H1 (cell line): ENCODE measurements around the gene SLC66A1. TPM values are rescaled to one million over a fixed set of nuclear protein-coding genes. Genes with fewer than 3 reads are reported as not detected.

ENCODE experiments used
- CTCF ChIA-PET: fragments of 300-600 bp; sonication (Branson Sonifier 250); formaldehyde crosslinking; loops from one replicate; lab custom pipeline; 2021; ENCODE audit not compliant: partially characterized antibody; lab: Charles Lee
- POLR2A ChIA-PET: fragments of 300-600 bp; sonication (Branson Sonifier 250); formaldehyde crosslinking; loops from one replicate; lab custom pipeline; 2021; ENCODE audit warnings: inconsistent platforms; ENCODE audit not compliant: partially characterized antibody; lab: Charles Lee
- DNase-seq, 2 experiments: peaks; one replicate each; pipeline versions ENCODE4 v3.0.0 to v3.0.0-alpha.2; 2010 to 2022; ENCODE audit warnings: low spot score in 2 of 2, low read depth in 1 of 2, mixed read lengths in 1 of 2
- FAIRE-seq: peaks from 2 replicates; lab custom pipeline; 2011; peaks lifted over from hg19 to GRCh38; lab: Jason Lieb, UNC
- H2AFZ ChIP-seq: 2 replicates; pipeline ENCODE4 v1.8.1; 2012; ENCODE audit warnings: low read length, inconsistent platforms
- H2AK5ac ChIP-seq: 2 replicates; pipeline ENCODE4 v1.6.1; 2013; ENCODE audit warnings: low read depth, low read length
- H2BK120ac ChIP-seq: replicated peaks from 2 replicates; pipeline ENCODE3; 2013; ENCODE audit warnings: low read depth, low read length, inconsistent platforms
- H2BK12ac ChIP-seq: 2 replicates; pipeline ENCODE4 v1.6.1; 2013; ENCODE audit warnings: low read depth, low read length
- H2BK15ac ChIP-seq: 2 replicates; pipeline ENCODE4 v1.6.1; 2013; ENCODE audit warnings: low read length
- H2BK20ac ChIP-seq: 2 replicates; pipeline ENCODE4 v1.6.1; 2013; ENCODE audit warnings: low read length
- H2BK5ac ChIP-seq: 2 replicates; pipeline ENCODE4 v1.6.1; 2013; ENCODE audit warnings: low read depth, low read length
- H3K14ac ChIP-seq: 2 replicates; pipeline ENCODE4 v1.6.1; 2013; ENCODE audit warnings: inconsistent platforms; ENCODE audit not compliant: insufficient read length
- H3K18ac ChIP-seq: 2 replicates; pipeline ENCODE4 v1.6.1; 2013; ENCODE audit warnings: low read length; ENCODE audit errors: extremely low read depth
- H3K23ac ChIP-seq: 2 replicates; pipeline ENCODE4 v1.6.1; 2013; ENCODE audit warnings: inconsistent platforms; ENCODE audit not compliant: insufficient read length
- H3K23me2 ChIP-seq: 2 replicates; pipeline ENCODE4 v1.6.1; 2013; ENCODE audit warnings: low read depth, low read length
- H3K27ac ChIP-seq: 2 replicates; pipeline ENCODE4 v1.6.1; 2011; ENCODE audit warnings: low read depth, low read length, inconsistent platforms
- H3K27me3 ChIP-seq, 4 experiments: replicated peaks in 1 of 4; 1 replicate in 1 of 4; 2 replicates in 3 of 4; pipeline versions ENCODE4 v1.6.1 to v1.8.1; 2011 to 2013; ENCODE audit warnings: low read length in 3 of 4, mild to moderate bottlenecking in 3 of 4, inconsistent platforms in 2 of 4, mixed read lengths in 2 of 4, moderate library complexity in 1 of 4; ENCODE audit not compliant: control insufficient read depth in 3 of 4, insufficient read depth in 3 of 4; ENCODE audit errors: extremely low read depth in 1 of 4
- H3K36me3 ChIP-seq, 4 experiments: 2 replicates each; pipeline versions ENCODE4 v1.6.1 to v1.8.1; 2011 to 2013; ENCODE audit warnings: mild to moderate bottlenecking in 4 of 4, low read length in 3 of 4, moderate library complexity in 2 of 4, control low read depth in 1 of 4, inconsistent platforms in 1 of 4; ENCODE audit not compliant: insufficient read depth in 4 of 4, control insufficient read depth in 2 of 4
- H3K4ac ChIP-seq: replicated peaks from 2 replicates; pipeline ENCODE3; 2013; ENCODE audit warnings: low read length, low read depth, mixed read lengths, inconsistent platforms; ENCODE audit not compliant: insufficient read length
- H3K4me1 ChIP-seq, 4 experiments: replicated peaks in 1 of 4; 1 replicate in 1 of 4; 2 replicates in 3 of 4; pipeline versions ENCODE4 v1.6.1 to v1.8.1; 2011 to 2013; ENCODE audit warnings: low read length in 3 of 4, inconsistent platforms in 2 of 4, mixed read lengths in 1 of 4; ENCODE audit not compliant: insufficient read depth in 4 of 4, control insufficient read depth in 3 of 4
- H3K4me2 ChIP-seq, 2 experiments: 2 replicates each; pipeline versions ENCODE4 v1.6.1 to v1.8.1; 2011 to 2013; ENCODE audit warnings: low read depth in 2 of 2, low read length in 2 of 2, control low read depth in 1 of 2, inconsistent platforms in 1 of 2, mild to moderate bottlenecking in 1 of 2; ENCODE audit not compliant: insufficient read depth in 1 of 2
- H3K4me3 ChIP-seq, 4 experiments: fragments of 200-600, 300-600 bp in 1 of 4; sonication (generic), shearing (Covaris generic), sonication (Bioruptor Twin) in 1 of 4; 2 replicates each; pipeline versions ENCODE4 v1.5.1 to v1.8.1; 2011 to 2016; ENCODE audit warnings: low read length in 4 of 4, low read depth in 3 of 4, control low read depth in 2 of 4, inconsistent platforms in 2 of 4, mild to moderate bottlenecking in 2 of 4, mixed read lengths in 1 of 4, moderate library complexity in 1 of 4; ENCODE audit not compliant: insufficient read depth in 2 of 4; ENCODE audit errors: extremely low read depth in 1 of 4
- H3K56ac ChIP-seq: replicated peaks from 2 replicates; pipeline ENCODE3; 2013; ENCODE audit warnings: low read depth, mild to moderate bottlenecking, mixed read lengths, low read length, inconsistent platforms; ENCODE audit not compliant: insufficient read length
- H3K79me1 ChIP-seq: 2 replicates; pipeline ENCODE4 v1.6.1; 2013; ENCODE audit warnings: low read depth, low read length, control low read depth
- H3K79me2 ChIP-seq, 2 experiments: 2 replicates each; pipeline versions ENCODE4 v1.6.1 to v1.8.1; 2012 to 2013; ENCODE audit warnings: low read length in 2 of 2, mild to moderate bottlenecking in 2 of 2, inconsistent platforms in 1 of 2; ENCODE audit not compliant: insufficient read depth in 2 of 2, control insufficient read depth in 1 of 2
- H3K9ac ChIP-seq, 4 experiments: replicated peaks in 1 of 4; 1 replicate in 1 of 4; 2 replicates in 3 of 4; pipeline versions ENCODE4 v1.6.1 to v1.8.1; 2011 to 2013; ENCODE audit warnings: low read depth in 3 of 4, low read length in 3 of 4, control low read depth in 2 of 4, mild to moderate bottlenecking in 2 of 4, moderate library complexity in 2 of 4, inconsistent platforms in 1 of 4; ENCODE audit errors: extremely low read depth in 1 of 4
- H3K9me3 ChIP-seq, 2 experiments: 2 replicates each; pipeline versions ENCODE4 v1.6.1 to v1.8.1; 2012 to 2013; ENCODE audit warnings: mild to moderate bottlenecking in 2 of 2, moderate library complexity in 2 of 2, control low read depth in 1 of 2, inconsistent platforms in 1 of 2, low read depth in 1 of 2, low read length in 1 of 2, mixed read lengths in 1 of 2; ENCODE audit not compliant: insufficient read depth in 2 of 2
- H4K20me1 ChIP-seq, 2 experiments: replicated peaks in 1 of 2; 2 replicates each; pipeline versions ENCODE3 to v1.8.1; 2011 to 2013; ENCODE audit warnings: inconsistent platforms in 2 of 2, low read length in 2 of 2, mild to moderate bottlenecking in 1 of 2; ENCODE audit not compliant: insufficient read depth in 2 of 2, control insufficient read depth in 1 of 2
- H4K5ac ChIP-seq: 2 replicates; pipeline ENCODE4 v1.6.1; 2013; ENCODE audit warnings: low read length, low read depth, mixed read lengths, inconsistent platforms; ENCODE audit not compliant: insufficient read length
- H4K8ac ChIP-seq: 2 replicates; pipeline ENCODE4 v1.8.0; 2013; ENCODE audit warnings: mild to moderate bottlenecking, moderate library complexity, low read length, inconsistent platforms; ENCODE audit not compliant: insufficient read depth; ENCODE audit errors: extremely low read depth
- H4K91ac ChIP-seq: replicated peaks from 2 replicates; pipeline ENCODE3; 2013; ENCODE audit warnings: low read length, mixed read lengths, inconsistent platforms; ENCODE audit not compliant: insufficient read length
- GABPA ChIP-seq: IDR thresholded peaks from 2 replicates; pipeline ENCODE4 v1.6.1; 2011; ENCODE audit warnings: mild to moderate bottlenecking, low read length, moderate library complexity, borderline replicate concordance; ENCODE audit not compliant: insufficient read depth
- MAX ChIP-seq: IDR thresholded peaks from 2 replicates; pipeline ENCODE4 v1.6.1; 2012; ENCODE audit warnings: inconsistent platforms
- RAD21 ChIP-seq, 2 experiments: IDR thresholded peaks in 1 of 2; conservative IDR thresholded peaks in 1 of 2; 2 replicates each; pipeline ENCODE4 v1.6.1; 2011; ENCODE audit warnings: low read depth in 2 of 2, low read length in 2 of 2, improper control_type of control experiment in 1 of 2, inconsistent platforms in 1 of 2, mild to moderate bottlenecking in 1 of 2, moderate library complexity in 1 of 2
- ZNF274 ChIP-seq: IDR thresholded peaks from 2 replicates; pipeline ENCODE4 v1.7.0; 2012; ENCODE audit warnings: low read length, borderline replicate concordance; ENCODE audit errors: extremely low read depth
- WGBS, 2 experiments: shearing (Covaris generic) in 1 of 2; methylation state at CpG; one replicate each; pipeline versions ENCODE4 v1.1.6 to v1.1.7; 2013 to 2015; ENCODE audit warnings: low lambda C conversion rate in 2 of 2, mixed read lengths in 2 of 2, inconsistent platforms in 1 of 2, low coverage in 1 of 2, missing lambda C conversion rate in 1 of 2; ENCODE audit not compliant: insufficient replicate concordance in 2 of 2, insufficient coverage in 1 of 2, insufficient read length in 1 of 2; ENCODE audit errors: extremely low coverage in 1 of 2, missing lambda C conversion rate in 1 of 2; 5-methylcytosine and 5-hydroxymethylcytosine counted together
- polyA plus RNA-seq, 7 experiments: library from polyadenylated mRNA; depleted of rRNA in 3 of 7; stranded (reverse) in 5 of 7; unstranded in 2 of 7; fragments of >200 nt in 5 of 7; fragments of 200-250 nt in 2 of 7; gene quantifications; 1 replicate in 5 of 7; 2 replicates in 1 of 7; 4 replicates in 1 of 7; pipeline versions ENCODE4 v1.2.1 to v1.2.3, GENCODE V29; 2011 to 2013; ENCODE audit warnings: missing spikeins in 2 of 7, mixed read lengths in 2 of 7
- total RNA-seq: library from RNA; stranded (reverse); fragmentation: NEBNext Ultra II Directional; extraction: Animal tissue kit (Norgen Biotek cat#: 25700); gene quantifications from 2 replicates; pipeline ENCODE4 v1.2.1, GENCODE V29; 2021
- TF ChIP-seq, protein P1 (sequence below), 3 experiments: IDR thresholded peaks; 1 replicate in 2 of 3; 2 replicates in 1 of 3; pipeline versions ENCODE4 v1.5.1 to v1.6.1; 2011; ENCODE audit warnings: low read length in 3 of 3, mild to moderate bottlenecking in 3 of 3, inconsistent platforms in 2 of 3, low read depth in 1 of 3, moderate library complexity in 1 of 3; ENCODE audit not compliant: insufficient read depth in 1 of 3; ENCODE audit errors: control extremely low read depth in 1 of 3
- TF ChIP-seq, protein P2 (sequence below): IDR thresholded peaks from 2 replicates; pipeline ENCODE4 v1.6.1; 2011; ENCODE audit warnings: low read length, improper control_type of control experiment

Gene SLC66A1
- total and polyA plus RNA-seq, 2 of the 8 experiments (the other 6 are each of a cell fraction or from before 2014, with no cell fraction given) = 16.8 to 27.9 TPM

DNA sequence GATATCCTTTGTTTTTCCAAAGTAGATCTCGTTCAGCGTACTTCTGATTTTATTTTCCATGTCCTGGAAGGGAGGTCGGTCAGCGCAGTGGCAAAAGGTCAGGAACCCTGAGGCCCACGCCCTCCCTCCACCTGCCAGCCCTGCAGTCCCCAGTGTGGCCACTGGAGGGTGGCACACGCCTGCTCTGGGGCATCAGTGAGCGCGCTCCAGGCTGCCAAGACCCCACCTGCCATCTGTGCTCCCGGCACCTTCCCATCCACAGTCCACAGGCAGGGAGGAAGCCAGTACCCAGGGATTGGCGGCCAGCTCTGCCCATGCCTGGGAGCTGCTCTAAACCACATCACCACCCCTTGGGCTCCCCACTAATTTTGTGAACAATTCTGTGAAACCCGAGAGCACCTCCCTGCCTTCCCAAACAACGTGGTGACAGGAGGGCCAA lies 32.3 kb downstream of the SLC66A1 start:
- ChIA-PET POLR2A (interaction anchor here (1.0 to 1.6 kb wide), 2 partner anchors 9 to 137 kb away, joined by 3 to 7 read pairs; no protein-coding TSS in a partner anchor), CTCF (interaction anchor here (0.6 to 8.0 kb wide), 34 partner anchors 10 to 1370 kb away, joined by 3 to 72 read pairs (median 4); partner anchors contain the start of gene NBL1)
- Histone ChIP-seq H3K4me3 (no peak overlapping the region), H4K8ac (no peak overlapping the region), H3K23me2 (no peaks in the 10 kb centered on the region), H2BK12ac (no peak overlapping the region), H3K27ac (no peak overlapping the region), H4K20me1 (peaks cover 6% of the 10 kb centered on the region in 2 experiments), H3K4me1 (peaks cover 0 to 11% (median 6%) of the 10 kb centered on the region in 4 experiments; a peak in 5 of 7 replicates), H3K4me2 (no peak overlapping the region), H2AK5ac (no peak overlapping the region), H4K5ac (no peak overlapping the region), H3K79me1 (no peaks in the 10 kb centered on the region; the same call in 1 of the 2 replicates), H3K56ac (no peak overlapping the region), H3K9ac (no peak overlapping the region), H3K79me2 (no peaks in the 10 kb centered on the region), H2BK5ac (peak overlapping the region; percentile 24; the same call in 1 of the 2 replicates), H4K91ac (no peak overlapping the region), H3K27me3 (no peaks in the 10 kb centered on the region), H3K9me3 (no peaks in the 10 kb centered on the region), H3K18ac (no peak overlapping the region), H3K23ac (no peak overlapping the region), H3K4ac (no peak overlapping the region), H2AFZ (no peak overlapping the region), H2BK20ac (no peak overlapping the region), H3K36me3 (peaks cover 3 to 18% (median 5%) of the 10 kb centered on the region in 4 experiments; a peak in 4 of 8 replicates), H2BK15ac (no peak overlapping the region), H2BK120ac (no peak overlapping the region), H3K14ac (no peak overlapping the region)
- DNase-seq (peak; percentile 31 to 90), FAIRE-seq (no peak)
- WGBS, 2 experiments = 84% methylated on average over 9 of the region's 12 CpGs; no CpG with 5 or more reads in 1 of the 2 experiments
- TF ChIP-seq, protein P1, sequence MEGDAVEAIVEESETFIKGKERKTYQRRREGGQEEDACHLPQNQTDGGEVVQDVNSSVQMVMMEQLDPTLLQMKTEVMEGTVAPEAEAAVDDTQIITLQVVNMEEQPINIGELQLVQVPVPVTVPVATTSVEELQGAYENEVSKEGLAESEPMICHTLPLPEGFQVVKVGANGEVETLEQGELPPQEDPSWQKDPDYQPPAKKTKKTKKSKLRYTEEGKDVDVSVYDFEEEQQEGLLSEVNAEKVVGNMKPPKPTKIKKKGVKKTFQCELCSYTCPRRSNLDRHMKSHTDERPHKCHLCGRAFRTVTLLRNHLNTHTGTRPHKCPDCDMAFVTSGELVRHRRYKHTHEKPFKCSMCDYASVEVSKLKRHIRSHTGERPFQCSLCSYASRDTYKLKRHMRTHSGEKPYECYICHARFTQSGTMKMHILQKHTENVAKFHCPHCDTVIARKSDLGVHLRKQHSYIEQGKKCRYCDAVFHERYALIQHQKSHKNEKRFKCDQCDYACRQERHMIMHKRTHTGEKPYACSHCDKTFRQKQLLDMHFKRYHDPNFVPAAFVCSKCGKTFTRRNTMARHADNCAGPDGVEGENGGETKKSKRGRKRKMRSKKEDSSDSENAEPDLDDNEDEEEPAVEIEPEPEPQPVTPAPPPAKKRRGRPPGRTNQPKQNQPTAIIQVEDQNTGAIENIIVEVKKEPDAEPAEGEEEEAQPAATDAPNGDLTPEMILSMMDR (IDR thresholded peaks at IDR 0.05; ENCODE audit: control extremely low read depth in 1 of 3, insufficient read depth in 1 of 3, low read depth in 1 of 3, low read length in 3 of 3) = peak; percentile 90 to 98 (median 96)
- peak; percentile 59; the same call in 1 of the 2 replicates for TF ChIP-seq MAX
- TF ChIP-seq, protein P2, sequence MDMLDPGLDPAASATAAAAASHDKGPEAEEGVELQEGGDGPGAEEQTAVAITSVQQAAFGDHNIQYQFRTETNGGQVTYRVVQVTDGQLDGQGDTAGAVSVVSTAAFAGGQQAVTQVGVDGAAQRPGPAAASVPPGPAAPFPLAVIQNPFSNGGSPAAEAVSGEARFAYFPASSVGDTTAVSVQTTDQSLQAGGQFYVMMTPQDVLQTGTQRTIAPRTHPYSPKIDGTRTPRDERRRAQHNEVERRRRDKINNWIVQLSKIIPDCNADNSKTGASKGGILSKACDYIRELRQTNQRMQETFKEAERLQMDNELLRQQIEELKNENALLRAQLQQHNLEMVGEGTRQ = 0 out of 2 replicates have a peak, but pooled peaks have one; percentile 2
- peak; percentile 95 to 96 for TF ChIP-seq RAD21 (IDR thresholded peaks at IDR 0.05 in 1 of 2, conservative IDR thresholded peaks at IDR 0.05 in 1 of 2; ENCODE audit: low read depth in 2 of 2, low read length in 2 of 2)
- 0 out of 2 replicates have a peak, but pooled peaks have one; percentile 15 for TF ChIP-seq GABPA
- TF ChIP-seq ZNF274 = no peak
